ENCODE results near the gene EMP1. TPM values are rescaled to one million over a fixed set of nuclear protein-coding genes. Genes with fewer than 3 reads are reported as not detected.

Gene EMP1
- total RNA-seq, 4 donors from 2014 or later, result 231 to 489 (median 258) TPM

DNA sequence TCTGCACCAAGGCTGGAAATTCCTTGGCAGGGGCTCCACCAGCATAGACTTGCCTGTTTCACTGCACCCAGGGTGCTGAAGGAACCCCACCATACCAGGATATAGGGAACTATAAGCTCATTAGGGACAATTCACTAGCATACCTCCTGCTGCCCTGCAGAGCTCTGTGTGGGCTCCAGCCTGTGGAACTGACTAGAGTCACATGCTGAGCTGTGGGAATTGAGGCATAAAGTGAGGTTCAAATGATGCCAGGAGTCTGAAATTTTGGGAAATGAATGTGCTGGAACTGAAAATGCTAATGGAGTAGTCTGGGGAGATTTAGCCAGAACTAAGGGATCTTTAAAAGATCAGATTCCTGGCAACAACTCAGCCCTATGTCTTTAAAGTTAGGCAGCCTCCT, 7.3 kb upstream of the EMP1 start:
- TF ChIP-seq POLR2A (IDR thresholded peaks at IDR 0.05) (no peak), EP300 (IDR thresholded peaks at IDR 0.05) (peak in 1 of 2 donors; percentile 41)
- Histone ChIP-seq H3K4me1 (peaks cover 0 to 30% (median under 1%) of the 10 kb centered on the region in 4 donors), H3K36me3 (no peaks in the 10 kb centered on the region), H3K4me3 (no peak overlapping the region), H3K27me3 (no peaks in the 10 kb centered on the region), H3K27ac (peak overlapping the region in 1 of 4 donors; percentile 40), H3K9me3 (no peaks in the 10 kb centered on the region)
- DNase-seq (ENCODE audit: low spot score in 2 of 2), result no peak

GRCh38 chr12:13190275-13190674, 6.3 kb upstream of the EMP1 start:
- no peak for TF ChIP-seq EP300 (IDR thresholded peaks at IDR 0.05)
- no peak for TF ChIP-seq POLR2A (IDR thresholded peaks at IDR 0.05)
- TF ChIP-seq, protein P1, sequence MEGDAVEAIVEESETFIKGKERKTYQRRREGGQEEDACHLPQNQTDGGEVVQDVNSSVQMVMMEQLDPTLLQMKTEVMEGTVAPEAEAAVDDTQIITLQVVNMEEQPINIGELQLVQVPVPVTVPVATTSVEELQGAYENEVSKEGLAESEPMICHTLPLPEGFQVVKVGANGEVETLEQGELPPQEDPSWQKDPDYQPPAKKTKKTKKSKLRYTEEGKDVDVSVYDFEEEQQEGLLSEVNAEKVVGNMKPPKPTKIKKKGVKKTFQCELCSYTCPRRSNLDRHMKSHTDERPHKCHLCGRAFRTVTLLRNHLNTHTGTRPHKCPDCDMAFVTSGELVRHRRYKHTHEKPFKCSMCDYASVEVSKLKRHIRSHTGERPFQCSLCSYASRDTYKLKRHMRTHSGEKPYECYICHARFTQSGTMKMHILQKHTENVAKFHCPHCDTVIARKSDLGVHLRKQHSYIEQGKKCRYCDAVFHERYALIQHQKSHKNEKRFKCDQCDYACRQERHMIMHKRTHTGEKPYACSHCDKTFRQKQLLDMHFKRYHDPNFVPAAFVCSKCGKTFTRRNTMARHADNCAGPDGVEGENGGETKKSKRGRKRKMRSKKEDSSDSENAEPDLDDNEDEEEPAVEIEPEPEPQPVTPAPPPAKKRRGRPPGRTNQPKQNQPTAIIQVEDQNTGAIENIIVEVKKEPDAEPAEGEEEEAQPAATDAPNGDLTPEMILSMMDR (IDR thresholded peaks at IDR 0.05), result no peak
- Histone ChIP-seq H3K27me3 (no peaks in the 10 kb centered on the region), H3K36me3 (no peaks in the 10 kb centered on the region), H3K4me3 (no peak overlapping the region), H3K9me3 (no peaks in the 10 kb centered on the region), H3K27ac (no peak overlapping the region), H3K4me1 (peaks cover 0 to 40% (median 4%) of the 10 kb centered on the region in 4 donors)
- 59 to 63% methylated on average over 3 of the region's 3 CpGs for WGBS, 2 donors
- DNase-seq (ENCODE audit: low spot score in 2 of 2), result no peak

DNA sequence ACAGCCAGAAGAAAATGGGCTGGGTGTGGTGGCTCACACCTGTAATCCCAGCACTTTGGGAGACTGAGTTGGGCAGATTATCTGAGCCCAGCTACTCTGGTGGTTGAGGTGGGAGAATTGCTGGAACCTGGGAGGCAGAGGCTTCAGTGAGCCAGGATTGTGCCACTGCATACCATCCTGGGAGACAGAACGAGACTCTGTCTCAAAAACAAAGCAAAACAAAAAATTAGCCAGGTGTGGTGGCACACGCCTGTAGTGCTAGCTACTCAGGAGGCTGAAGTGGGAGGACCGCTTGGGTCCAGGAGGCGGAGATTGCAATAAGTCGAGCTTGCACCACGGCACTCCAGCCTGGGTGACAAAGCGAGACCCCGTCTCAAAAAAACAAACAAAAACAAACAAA, 3.8 kb upstream of the EMP1 start:
- no peak for DNase-seq (ENCODE audit: low spot score in 2 of 2)
- Histone ChIP-seq H3K4me3 (no peak overlapping the region), H3K27ac (peak overlapping the region in 2 of 4 donors; percentile 35 to 61), H3K4me1 (peaks cover 0 to 51% (median 15%) of the 10 kb centered on the region in 4 donors), H3K9me3 (no peaks in the 10 kb centered on the region), H3K27me3 (no peaks in the 10 kb centered on the region), H3K36me3 (no peaks in the 10 kb centered on the region)
- TF ChIP-seq, protein P1 (IDR thresholded peaks at IDR 0.05), result no peak
- TF ChIP-seq EP300 (IDR thresholded peaks at IDR 0.05), result no peak
- no peak for TF ChIP-seq POLR2A (IDR thresholded peaks at IDR 0.05)
- whole genome bisulfite sequencing, 2 donors, result 86 to 88% methylated on average over 8 of the region's 8 CpGs

DNA sequence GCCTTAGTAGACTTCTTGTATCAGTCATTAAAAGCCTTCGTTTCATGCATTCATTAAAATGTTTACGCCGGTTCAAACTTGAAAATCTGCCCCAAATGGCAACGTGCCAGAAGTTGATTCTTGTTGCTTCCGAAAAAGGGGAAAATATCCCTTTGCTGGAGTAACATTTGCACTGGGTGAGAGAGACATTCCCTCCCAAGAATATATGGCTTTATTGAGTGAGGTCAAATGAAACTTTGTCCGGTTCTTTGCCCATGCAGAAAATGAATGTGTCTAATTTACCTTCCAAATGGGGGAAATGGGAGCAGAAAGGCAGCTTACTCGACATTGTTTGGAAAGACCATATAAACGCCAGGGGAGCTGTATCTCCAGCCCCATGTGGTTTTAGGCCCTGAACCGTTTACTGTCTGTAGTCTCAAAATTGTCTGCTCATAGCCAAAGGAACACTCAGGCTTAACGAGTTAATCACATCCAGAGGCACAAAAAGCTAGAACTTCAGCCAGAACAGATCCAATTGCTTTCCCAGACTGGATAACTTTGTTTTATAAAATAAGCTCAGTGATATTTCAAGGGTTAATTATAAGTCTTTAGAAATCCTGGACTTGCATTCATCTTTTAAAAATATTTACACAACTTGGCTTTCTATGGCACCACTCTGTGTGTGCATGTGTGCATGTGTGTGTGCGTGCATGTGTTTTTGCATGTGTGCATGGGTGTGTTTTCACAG, 2.9 kb upstream of the EMP1 start:
- Histone ChIP-seq H3K27me3 (no peaks in the 10 kb centered on the region), H3K9me3 (no peaks in the 10 kb centered on the region), H3K4me3 (no peak overlapping the region), H3K4me1 (peaks cover 0 to 54% (median 19%) of the 10 kb centered on the region in 4 donors), H3K36me3 (no peaks in the 10 kb centered on the region), H3K27ac (peak overlapping the region in 2 of 4 donors; percentile 35 to 61)
- no peak for DNase-seq (ENCODE audit: low spot score in 2 of 2)
- 39 to 45% methylated on average over 11 of the region's 11 CpGs for WGBS, 2 donors
- TF ChIP-seq, protein P1 (IDR thresholded peaks at IDR 0.05), result no peak
- TF ChIP-seq POLR2A (IDR thresholded peaks at IDR 0.05) (no peak), EP300 (IDR thresholded peaks at IDR 0.05) (no peak)

GRCh38 chr12:13194401-13195110, 2.0 kb upstream of the EMP1 start:
- H3K9me3 ChIP-seq, result no peaks in the 10 kb centered on the region
- H3K36me3 ChIP-seq, result no peaks in the 10 kb centered on the region
- H3K27ac ChIP-seq, result peak overlapping the region in 3 of 4 donors; percentile 46 to 98 (median 96)
- H3K4me1 ChIP-seq, result peaks cover 0 to 54% (median 27%) of the 10 kb centered on the region in 4 donors
- no peak overlapping the region for H3K4me3 ChIP-seq
- DNase-seq (ENCODE audit: low spot score in 2 of 2), result no peak
- TF ChIP-seq POLR2A (IDR thresholded peaks at IDR 0.05) (no peak), EP300 (IDR thresholded peaks at IDR 0.05) (no peak)
- TF ChIP-seq, protein P1 (IDR thresholded peaks at IDR 0.05), result no peak
- no peaks in the 10 kb centered on the region for H3K27me3 ChIP-seq
- WGBS, 2 donors, result 62 to 69% methylated on average over 5 of the region's 6 CpGs

Data from tibial nerve (tissue), 4 donors.